Vagina (tissue), 2 donors: ENCODE results near the gene DPP6. TPM values are rescaled to one million over a fixed set of nuclear protein-coding genes. Genes with fewer than 3 reads are reported as not detected.
A peak's percentile ranks its signal among the peaks of the same experiment; 100 is the strongest.

ENCODE experiments used
- DNase-seq, 2 donors: peaks; one replicate each; pipeline ENCODE4 v3.0.0-alpha.2; 2017; ENCODE audit errors: extremely low spot score in 2 of 2
- H3K27ac ChIP-seq: fragments of 200-600 bp; sonication (generic); one replicate; pipeline ENCODE4 v1.5.1; 2019
- H3K27me3 ChIP-seq: fragments of 200-600 bp; sonication (generic); one replicate; pipeline ENCODE4 v1.5.1; 2019
- H3K36me3 ChIP-seq, 2 donors: fragments of 200-600 bp; sonication (generic); one replicate each; pipeline ENCODE4 v1.5.1; 2017 to 2019
- H3K4me1 ChIP-seq: fragments of 200-600 bp; sonication (generic); one replicate; pipeline ENCODE4 v1.5.1; 2019
- H3K4me3 ChIP-seq, 2 donors: fragments of 200-600 bp; sonication (generic); 1 replicate in 1 of 2; 2 replicates in 1 of 2; pipeline ENCODE4 v1.5.1; 2016 to 2019
- H3K9me3 ChIP-seq: fragments of 200-600 bp; sonication (generic); one replicate; pipeline ENCODE4 v1.5.1; 2019
- CTCF ChIP-seq, 3 experiments: fragments of 450-650 bp in 2 of 3; fragments of 200-600 bp in 1 of 3; sonication (generic) in 1 of 3; IDR thresholded peaks; one replicate each; pipeline ENCODE4 v1.5.1; 2017 to 2019; ENCODE audit warnings: antibody characterized with exemption in 3 of 3, mild to moderate bottlenecking in 2 of 3, moderate library complexity in 2 of 3
- POLR2A ChIP-seq, 2 donors: fragments of 450-650 bp; IDR thresholded peaks; one replicate each; pipeline ENCODE4 v1.6.1; 2017; ENCODE audit warnings: antibody characterized with exemption in 2 of 2, mild to moderate bottlenecking in 2 of 2, moderate library complexity in 2 of 2
- POLR2AphosphoS5 ChIP-seq, 2 donors: sonication (generic); formaldehyde crosslinking; IDR thresholded peaks; one replicate each; pipeline ENCODE4 v1.9.0; 2017; ENCODE audit warnings: antibody characterized with exemption in 2 of 2, mild to moderate bottlenecking in 2 of 2, low read depth in 1 of 2; ENCODE audit not compliant: insufficient read depth in 1 of 2
- intact Hi-C: fragments of 100-400 bp; cut with DNase I; formaldehyde crosslinking; loops from one replicate; pipeline ENCODE4 v1.15.1; 2023
- total RNA-seq: library from RNA; depleted of rRNA; stranded (reverse); fragments of >200 nt; gene quantifications from one replicate; pipeline ENCODE4 v1.2.3, GENCODE V29; 2016

The DPP6 gene
- total RNA-seq, 1 donor from 2014 or later: 7.9 TPM

- Histone ChIP-seq H3K36me3 (no peaks in the 10 kb centered on the region), H3K4me3 (peak overlapping the region; percentile 22 to 35), H3K9me3 (no peaks in the 10 kb centered on the region), H3K27ac (no peak overlapping the region), H3K27me3 (no peaks in the 10 kb centered on the region), H3K4me1 (peaks cover 13% of the 10 kb centered on the region)
- no peak for DNase-seq
- TF ChIP-seq CTCF (IDR thresholded peaks at IDR 0.05) (peak; percentile 69 to 90 (median 81)), POLR2A (IDR thresholded peaks at IDR 0.05) (no peak), POLR2AphosphoS5 (IDR thresholded peaks at IDR 0.05; ENCODE audit: insufficient read depth in 1 of 2, low read depth in 1 of 2) (peak; percentile 17 to 25)
- intact Hi-C loops: loop anchor here (10.0 kb wide), 1 partner anchor 421 kb away; no protein-coding TSS in a partner anchor
Observed at GRCh38 chr7:154913638-154914307, 861.6 kb downstream of the DPP6 start.

- Histone ChIP-seq H3K27ac (no peak overlapping the region), H3K4me3 (peak overlapping the region; percentile 22 to 35), H3K36me3 (no peaks in the 10 kb centered on the region), H3K27me3 (no peaks in the 10 kb centered on the region), H3K4me1 (peaks cover 13% of the 10 kb centered on the region), H3K9me3 (no peaks in the 10 kb centered on the region)
- no peak for DNase-seq
- no peak for TF ChIP-seq POLR2A (IDR thresholded peaks at IDR 0.05)
- TF ChIP-seq CTCF (IDR thresholded peaks at IDR 0.05): no peak
- TF ChIP-seq POLR2AphosphoS5 (IDR thresholded peaks at IDR 0.05; ENCODE audit: insufficient read depth in 1 of 2, low read depth in 1 of 2): no peak
- intact Hi-C loops: loop anchor here (10.0 kb wide), 1 partner anchor 420 kb away; no protein-coding TSS in a partner anchor
Observed at GRCh38 chr7:154914308-154914995, 862.3 kb downstream of the DPP6 start.

GRCh38 chr7:154914996-154915380 lies 862.8 kb downstream of the DPP6 start:
- no peak overlapping the region for H3K4me3 ChIP-seq
- no peaks in the 10 kb centered on the region for H3K9me3 ChIP-seq
- H3K4me1 ChIP-seq: peaks cover 13% of the 10 kb centered on the region
- no peak overlapping the region for H3K27ac ChIP-seq
- H3K36me3 ChIP-seq: no peaks in the 10 kb centered on the region
- intact Hi-C loops: loop anchor here (10.0 kb wide), 1 partner anchor 420 kb away; no protein-coding TSS in a partner anchor
- peak in 1 of 2 donors; percentile 46 for DNase-seq
- no peaks in the 10 kb centered on the region for H3K27me3 ChIP-seq
- TF ChIP-seq POLR2A (IDR thresholded peaks at IDR 0.05) (no peak), CTCF (IDR thresholded peaks at IDR 0.05) (no peak), POLR2AphosphoS5 (IDR thresholded peaks at IDR 0.05; ENCODE audit: insufficient read depth in 1 of 2, low read depth in 1 of 2) (no peak)

- H3K9me3 ChIP-seq: no peaks in the 10 kb centered on the region
- H3K27me3 ChIP-seq: no peaks in the 10 kb centered on the region
- peaks cover 13% of the 10 kb centered on the region for H3K4me1 ChIP-seq
- no peak overlapping the region for H3K4me3 ChIP-seq
- TF ChIP-seq POLR2A (IDR thresholded peaks at IDR 0.05) (no peak), CTCF (IDR thresholded peaks at IDR 0.05) (no peak), POLR2AphosphoS5 (IDR thresholded peaks at IDR 0.05; ENCODE audit: insufficient read depth in 1 of 2, low read depth in 1 of 2) (no peak)
- H3K27ac ChIP-seq: no peak overlapping the region
- DNase-seq: peak in 1 of 2 donors; percentile 84
- intact Hi-C loops: loop anchor here (10.0 kb wide), 1 partner anchor 419 kb away; no protein-coding TSS in a partner anchor
- no peaks in the 10 kb centered on the region for H3K36me3 ChIP-seq
Observed at GRCh38 chr7:154915600-154915999, 863.4 kb downstream of the DPP6 start.
